ENCODE data around the gene BAG2. TPM values are rescaled to one million over a fixed set of nuclear protein-coding genes. Genes with fewer than 3 reads are reported as not detected.
A peak's percentile ranks its signal among the peaks of the same experiment; 100 is the strongest.

BAG2 gene
- total RNA-seq, 1 experiment from 2014 or later: 14.0 TPM

DNA sequence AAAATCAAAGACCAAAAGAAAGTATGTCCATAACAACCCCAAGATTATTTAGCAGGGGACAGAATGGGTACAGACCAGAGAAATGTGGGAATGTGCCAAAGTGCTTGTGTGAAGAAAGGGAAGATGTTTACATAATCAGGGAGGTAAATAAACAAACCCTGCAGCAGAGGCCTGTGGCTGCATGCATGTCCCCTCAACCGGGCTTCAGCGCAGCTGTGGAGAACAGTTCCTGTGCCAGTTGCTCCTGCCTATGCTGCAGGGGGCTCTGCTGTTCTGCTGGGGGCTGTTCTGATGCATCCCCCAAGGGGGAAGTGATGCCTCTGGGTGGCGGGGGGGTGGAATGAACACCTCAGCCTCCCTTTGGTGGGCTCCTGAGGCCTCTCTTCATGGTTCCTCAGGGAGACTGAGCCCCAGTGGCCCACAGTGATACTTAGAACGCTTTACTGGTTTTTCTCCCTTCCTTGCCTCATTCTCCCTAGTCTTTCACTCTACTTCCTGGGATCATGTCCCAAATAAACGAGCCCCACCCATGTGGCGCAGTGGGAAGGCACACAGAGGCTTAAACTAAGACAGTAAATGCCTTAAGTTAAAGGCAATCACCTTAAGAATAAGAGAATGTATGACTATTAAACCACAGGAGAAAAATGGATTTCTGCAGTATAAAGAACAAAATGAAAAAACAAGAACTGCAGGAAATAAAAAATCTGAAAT lies 27.0 kb downstream of the BAG2 start:
- POLR2A ChIA-PET: no interaction called here
- CTCF ChIA-PET: interaction anchor here (0.6 kb wide), 1 partner anchor 23 kb away, joined by 3 read pairs; no protein-coding TSS in a partner anchor
- ATAC-seq (peak; percentile 94), DNase-seq (ENCODE audit: low read depth, low spot score) (no peak)
- H3K27me3 ChIP-seq (ENCODE audit: control insufficient read depth, insufficient read depth, low read length): no peaks in the 10 kb centered on the region
- intact Hi-C loops (cut with micrococcal nuclease; ENCODE audit: unreplicated experiment): no loop called here
- no TSS peak for BruUV-seq (replicated peaks)
- H3K9me3 ChIP-seq (ENCODE audit: control insufficient read depth, insufficient read depth, low read depth, low read length): no peaks in the 10 kb centered on the region
- H3K4me3 ChIP-seq (ENCODE audit: low read depth in 2 of 2, low read length in 2 of 2): no peak overlapping the region
- peaks cover 20% of the 10 kb centered on the region for H3K4me1 ChIP-seq (ENCODE audit: control insufficient read depth, insufficient read depth, low read length)
- TF ChIP-seq SIN3A (IDR thresholded peaks at IDR 0.05; ENCODE audit: borderline replicate concordance, insufficient read depth, low read depth, low read length) (no peak), POLR2AphosphoS5 (IDR thresholded peaks at IDR 0.05; ENCODE audit: low read depth, low read length) (peak; percentile 39; the same call in 1 of the 2 replicates), TCF7L2 (IDR thresholded peaks at IDR 0.05; ENCODE audit: low read depth, low read length) (peak; percentile 79; the same call in 1 of the 2 replicates)
- TF ChIP-seq, protein P1, sequence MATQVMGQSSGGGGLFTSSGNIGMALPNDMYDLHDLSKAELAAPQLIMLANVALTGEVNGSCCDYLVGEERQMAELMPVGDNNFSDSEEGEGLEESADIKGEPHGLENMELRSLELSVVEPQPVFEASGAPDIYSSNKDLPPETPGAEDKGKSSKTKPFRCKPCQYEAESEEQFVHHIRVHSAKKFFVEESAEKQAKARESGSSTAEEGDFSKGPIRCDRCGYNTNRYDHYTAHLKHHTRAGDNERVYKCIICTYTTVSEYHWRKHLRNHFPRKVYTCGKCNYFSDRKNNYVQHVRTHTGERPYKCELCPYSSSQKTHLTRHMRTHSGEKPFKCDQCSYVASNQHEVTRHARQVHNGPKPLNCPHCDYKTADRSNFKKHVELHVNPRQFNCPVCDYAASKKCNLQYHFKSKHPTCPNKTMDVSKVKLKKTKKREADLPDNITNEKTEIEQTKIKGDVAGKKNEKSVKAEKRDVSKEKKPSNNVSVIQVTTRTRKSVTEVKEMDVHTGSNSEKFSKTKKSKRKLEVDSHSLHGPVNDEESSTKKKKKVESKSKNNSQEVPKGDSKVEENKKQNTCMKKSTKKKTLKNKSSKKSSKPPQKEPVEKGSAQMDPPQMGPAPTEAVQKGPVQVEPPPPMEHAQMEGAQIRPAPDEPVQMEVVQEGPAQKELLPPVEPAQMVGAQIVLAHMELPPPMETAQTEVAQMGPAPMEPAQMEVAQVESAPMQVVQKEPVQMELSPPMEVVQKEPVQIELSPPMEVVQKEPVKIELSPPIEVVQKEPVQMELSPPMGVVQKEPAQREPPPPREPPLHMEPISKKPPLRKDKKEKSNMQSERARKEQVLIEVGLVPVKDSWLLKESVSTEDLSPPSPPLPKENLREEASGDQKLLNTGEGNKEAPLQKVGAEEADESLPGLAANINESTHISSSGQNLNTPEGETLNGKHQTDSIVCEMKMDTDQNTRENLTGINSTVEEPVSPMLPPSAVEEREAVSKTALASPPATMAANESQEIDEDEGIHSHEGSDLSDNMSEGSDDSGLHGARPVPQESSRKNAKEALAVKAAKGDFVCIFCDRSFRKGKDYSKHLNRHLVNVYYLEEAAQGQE (IDR thresholded peaks at IDR 0.05; ENCODE audit: insufficient read depth in 1 of 2, low read depth in 2 of 2, low read length in 1 of 2): no peak
- TF ChIP-seq, protein P2, sequence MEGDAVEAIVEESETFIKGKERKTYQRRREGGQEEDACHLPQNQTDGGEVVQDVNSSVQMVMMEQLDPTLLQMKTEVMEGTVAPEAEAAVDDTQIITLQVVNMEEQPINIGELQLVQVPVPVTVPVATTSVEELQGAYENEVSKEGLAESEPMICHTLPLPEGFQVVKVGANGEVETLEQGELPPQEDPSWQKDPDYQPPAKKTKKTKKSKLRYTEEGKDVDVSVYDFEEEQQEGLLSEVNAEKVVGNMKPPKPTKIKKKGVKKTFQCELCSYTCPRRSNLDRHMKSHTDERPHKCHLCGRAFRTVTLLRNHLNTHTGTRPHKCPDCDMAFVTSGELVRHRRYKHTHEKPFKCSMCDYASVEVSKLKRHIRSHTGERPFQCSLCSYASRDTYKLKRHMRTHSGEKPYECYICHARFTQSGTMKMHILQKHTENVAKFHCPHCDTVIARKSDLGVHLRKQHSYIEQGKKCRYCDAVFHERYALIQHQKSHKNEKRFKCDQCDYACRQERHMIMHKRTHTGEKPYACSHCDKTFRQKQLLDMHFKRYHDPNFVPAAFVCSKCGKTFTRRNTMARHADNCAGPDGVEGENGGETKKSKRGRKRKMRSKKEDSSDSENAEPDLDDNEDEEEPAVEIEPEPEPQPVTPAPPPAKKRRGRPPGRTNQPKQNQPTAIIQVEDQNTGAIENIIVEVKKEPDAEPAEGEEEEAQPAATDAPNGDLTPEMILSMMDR (IDR thresholded peaks at IDR 0.05): peak; percentile 10; the same call in 1 of the 2 replicates
- in situ Hi-C loops (cut with HindIII; ENCODE audit: low pct_unique_long_range_greater_than_20kb, low sequenced_read_pairs): no loop called here
- H3K36me3 ChIP-seq (ENCODE audit: control insufficient read depth, insufficient read depth, low read length): no peaks in the 10 kb centered on the region
- H3K27ac ChIP-seq (ENCODE audit: low read length): peak overlapping the region; percentile 32; the same call in 1 of the 2 replicates

DNA sequence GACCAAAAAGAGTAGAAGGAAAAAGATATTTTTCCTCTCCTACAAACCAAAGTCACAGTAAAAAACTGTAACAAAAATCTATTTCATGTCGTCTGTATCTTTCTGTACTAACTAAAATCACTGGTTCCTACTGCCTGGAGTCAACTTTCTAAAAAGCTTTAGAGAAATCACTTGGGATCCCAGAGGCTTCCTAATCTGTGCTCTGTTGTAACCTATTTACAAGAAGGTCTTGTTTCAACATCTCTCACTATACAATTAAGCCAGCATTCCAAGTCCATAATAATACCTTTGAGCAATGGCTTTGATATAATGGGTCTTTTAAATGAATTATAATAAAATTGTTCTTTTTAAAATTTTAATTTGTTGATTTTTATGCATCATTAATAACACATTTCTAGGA lies 29.6 kb downstream of the BAG2 start:
- H3K4me3 ChIP-seq (ENCODE audit: low read depth in 2 of 2, low read length in 2 of 2): no peak overlapping the region
- peak overlapping the region; percentile 12; the same call in 1 of the 2 replicates for H3K27ac ChIP-seq (ENCODE audit: low read length)
- peaks cover 20% of the 10 kb centered on the region for H3K4me1 ChIP-seq (ENCODE audit: control insufficient read depth, insufficient read depth, low read length)
- DNase-seq (ENCODE audit: low read depth, low spot score) (no peak), ATAC-seq (no peak)
- in situ Hi-C loops (cut with HindIII; ENCODE audit: low pct_unique_long_range_greater_than_20kb, low sequenced_read_pairs) (no loop called here), intact Hi-C loops (cut with micrococcal nuclease; ENCODE audit: unreplicated experiment) (no loop called here)
- BruUV-seq (replicated peaks): TSS peak; percentile 35
- POLR2A ChIA-PET: no interaction called here
- H3K36me3 ChIP-seq (ENCODE audit: control insufficient read depth, insufficient read depth, low read length): no peaks in the 10 kb centered on the region
- CTCF ChIA-PET: no interaction called here
- H3K9me3 ChIP-seq (ENCODE audit: control insufficient read depth, insufficient read depth, low read depth, low read length): no peaks in the 10 kb centered on the region
- TF ChIP-seq, protein P1 (IDR thresholded peaks at IDR 0.05; ENCODE audit: insufficient read depth in 1 of 2, low read depth in 2 of 2, low read length in 1 of 2): no peak
- TF ChIP-seq, protein P2 (IDR thresholded peaks at IDR 0.05): no peak
- no peak for TF ChIP-seq POLR2AphosphoS5 (IDR thresholded peaks at IDR 0.05; ENCODE audit: low read depth, low read length)
- TF ChIP-seq TCF7L2 (IDR thresholded peaks at IDR 0.05; ENCODE audit: low read depth, low read length): no peak
- TF ChIP-seq SIN3A (IDR thresholded peaks at IDR 0.05; ENCODE audit: borderline replicate concordance, insufficient read depth, low read depth, low read length): no peak
- no peaks in the 10 kb centered on the region for H3K27me3 ChIP-seq (ENCODE audit: control insufficient read depth, insufficient read depth, low read length)
